Fibroblast of skin of left quadriceps (primary cell): ENCODE data around the gene FRMD4B.

ENCODE experiments used
- DNase-seq, 2 experiments: peaks; one replicate each; pipeline ENCODE4 v3.0.0-alpha.2; 2013; ENCODE audit warnings: low read depth in 2 of 2

Gene FRMD4B

DNA sequence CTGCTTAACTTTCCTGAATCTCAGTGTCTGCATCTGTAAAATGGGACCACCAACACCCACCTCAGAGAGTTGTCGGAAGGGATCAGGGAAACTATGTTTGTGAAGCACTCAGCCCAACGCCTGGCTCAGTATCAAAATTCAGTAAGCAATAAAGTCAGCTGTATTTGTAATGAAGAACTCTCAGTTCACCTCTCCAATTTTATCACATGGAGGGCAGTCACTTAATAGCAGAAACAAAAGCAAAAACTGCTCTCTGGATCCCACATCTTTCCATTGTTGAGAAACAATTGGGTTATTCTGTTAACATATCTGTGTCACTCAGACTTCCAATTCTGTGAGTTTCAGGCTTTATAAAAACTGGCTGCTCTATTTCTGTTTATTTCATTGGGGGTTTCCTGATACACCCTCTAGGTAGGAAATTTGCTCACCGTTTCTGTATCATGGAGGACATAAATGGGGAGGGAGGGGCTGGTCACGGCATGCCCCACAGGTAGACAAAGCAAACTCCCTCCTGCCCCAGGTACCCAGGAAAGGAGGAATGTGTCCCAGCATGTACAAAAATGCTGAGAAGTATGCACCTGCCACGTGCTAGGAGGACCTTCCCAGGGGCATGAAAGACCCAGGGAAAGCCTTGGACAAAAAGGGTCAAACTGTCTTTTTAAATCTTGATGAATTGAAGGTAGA lies 182.1 kb downstream of the FRMD4B start:
- DNase-seq, result no peak

- DNase-seq, result no peak
Observed at GRCh38 chr3:69201658-69202057, 184.2 kb downstream of the FRMD4B start.

GRCh38 chr3:69200384-69201068 lies 185.4 kb downstream of the FRMD4B start:
- DNase-seq, result no peak

GRCh38 chr3:69199942-69200341 lies 185.9 kb downstream of the FRMD4B start:
- no peak for DNase-seq

DNA sequence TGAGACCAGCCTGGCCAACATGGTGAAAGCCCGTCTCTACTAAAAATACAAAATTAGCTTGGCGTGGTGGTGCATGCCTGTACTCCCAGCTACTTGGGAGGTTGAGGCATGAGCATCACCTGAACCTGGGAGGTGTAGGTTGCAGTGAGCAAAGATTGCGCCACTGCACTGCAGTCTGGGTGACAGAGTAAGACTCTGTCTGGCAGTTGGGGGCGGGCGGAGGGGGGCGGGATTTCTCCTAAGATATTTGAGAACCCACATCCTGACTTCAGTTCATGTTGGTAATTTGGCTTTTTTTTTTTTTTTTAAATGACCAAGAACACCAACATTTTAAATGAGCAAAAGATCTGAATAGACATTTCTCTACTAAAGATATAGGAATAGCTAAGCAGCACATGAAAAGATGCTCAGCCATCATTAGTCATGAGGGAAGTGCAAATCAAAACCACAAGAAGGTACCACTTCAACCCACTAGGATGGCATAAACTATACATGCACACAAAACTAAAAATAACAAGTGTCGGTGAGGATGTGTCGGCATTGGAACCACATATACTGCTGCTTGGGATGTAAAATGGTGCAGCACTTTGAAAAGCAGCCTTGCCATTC lies 187.9 kb downstream of the FRMD4B start:
- no peak for DNase-seq

- no peak for DNase-seq
Observed at GRCh38 chr3:69197455-69197854, 188.4 kb downstream of the FRMD4B start.

GRCh38 chr3:69196876-69197275 lies 189.0 kb downstream of the FRMD4B start:
- DNase-seq, result no peak

GRCh38 chr3:69194431-69195165 lies 191.3 kb downstream of the FRMD4B start:
- no peak for DNase-seq

GRCh38 chr3:69193749-69194148 lies 192.1 kb downstream of the FRMD4B start:
- no peak for DNase-seq

GRCh38 chr3:69191516-69191915 lies 194.4 kb downstream of the FRMD4B start:
- DNase-seq, result no peak

DNA sequence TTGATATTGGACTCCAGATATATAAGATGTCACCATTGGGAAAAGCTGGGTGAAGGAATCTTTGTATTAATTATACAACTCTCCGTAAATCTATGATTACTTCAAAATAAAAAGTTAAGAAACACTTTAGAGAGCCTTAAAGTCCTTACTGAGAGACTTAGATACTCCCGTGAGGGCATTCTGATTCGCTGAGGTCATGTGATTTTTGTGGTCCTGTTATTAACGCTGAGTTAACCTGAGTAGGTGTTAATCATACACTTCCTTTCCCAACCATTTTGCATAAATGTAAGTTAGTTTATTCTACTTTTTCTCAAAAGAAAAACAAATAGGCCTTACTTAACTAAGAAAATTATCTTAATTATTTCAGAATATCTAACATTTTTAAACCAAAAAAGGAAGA lies 196.4 kb downstream of the FRMD4B start:
- DNase-seq, result no peak

- no peak for DNase-seq
Observed at GRCh38 chr3:69186575-69187093, 199.3 kb downstream of the FRMD4B start.

DNA sequence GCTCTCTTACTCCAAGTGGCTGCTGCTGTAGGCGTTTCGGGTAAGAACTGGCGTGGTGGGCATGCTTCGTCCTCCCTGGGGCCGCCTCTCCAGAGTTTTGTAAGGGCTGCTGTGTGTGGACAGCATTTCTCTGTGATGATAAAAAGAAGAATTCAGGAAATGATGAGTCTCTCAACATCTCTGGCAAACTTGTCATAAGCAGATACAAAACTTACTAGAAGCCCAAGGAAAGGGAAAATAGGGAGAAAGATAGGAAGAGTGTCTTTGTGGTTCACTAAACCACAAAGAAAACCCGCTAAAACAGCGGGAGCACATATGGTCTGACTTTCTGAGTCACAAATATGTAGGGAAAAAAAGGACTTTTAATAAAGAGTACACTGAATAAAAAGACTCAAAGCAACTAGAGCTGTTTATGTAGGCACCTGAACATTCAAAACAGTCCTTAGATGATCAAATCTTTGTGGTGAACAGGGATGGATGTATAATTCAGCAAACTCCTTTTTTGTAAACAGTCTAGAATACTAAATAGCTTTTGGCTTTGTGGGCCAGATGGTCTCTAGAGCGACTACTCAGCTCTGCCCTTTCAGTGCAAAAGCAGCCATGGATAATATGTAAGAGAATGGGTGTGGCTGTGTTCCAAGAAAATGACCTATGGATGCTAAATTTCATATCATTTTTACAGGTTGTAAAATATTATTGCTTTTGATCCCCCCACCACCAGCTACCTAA lies 203.1 kb downstream of the FRMD4B start:
- DNase-seq, result peak; percentile 78 to 81

DNA sequence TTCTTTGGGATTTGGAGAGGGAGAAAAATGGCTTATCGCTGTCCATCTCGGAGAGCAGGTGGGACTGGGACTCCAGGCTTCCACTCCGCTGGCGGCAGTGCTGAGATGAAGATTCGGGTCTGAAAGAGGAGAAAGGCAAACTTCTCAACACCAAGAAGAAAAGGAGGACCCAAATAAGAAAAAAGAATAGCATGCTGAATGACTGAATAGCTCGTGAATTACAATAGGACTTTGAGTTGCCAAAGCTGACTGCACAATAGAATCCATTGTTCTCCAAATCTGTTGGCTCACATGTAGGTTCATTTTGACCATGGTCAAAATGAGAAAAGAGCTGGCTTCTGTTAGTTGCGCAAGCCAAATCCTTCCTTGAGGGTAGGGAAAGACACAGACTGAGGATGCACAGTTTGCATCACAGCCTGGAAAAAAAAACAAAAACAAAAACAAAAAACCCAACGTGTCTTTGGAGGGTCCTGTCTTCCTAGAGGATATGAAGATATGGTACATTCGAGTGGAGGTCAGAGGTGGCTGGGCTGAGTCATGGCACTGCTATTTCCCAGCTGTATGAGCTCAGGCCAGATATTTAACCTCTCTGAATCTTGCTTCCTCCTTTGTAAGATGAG lies 204.2 kb downstream of the FRMD4B start:
- peak in 1 of 2 experiments; percentile 15 for DNase-seq

GRCh38 chr3:69180869-69181591 lies 204.9 kb downstream of the FRMD4B start:
- DNase-seq, result no peak

GRCh38 chr3:69179740-69180372 lies 206.0 kb downstream of the FRMD4B start:
- no peak for DNase-seq

DNA sequence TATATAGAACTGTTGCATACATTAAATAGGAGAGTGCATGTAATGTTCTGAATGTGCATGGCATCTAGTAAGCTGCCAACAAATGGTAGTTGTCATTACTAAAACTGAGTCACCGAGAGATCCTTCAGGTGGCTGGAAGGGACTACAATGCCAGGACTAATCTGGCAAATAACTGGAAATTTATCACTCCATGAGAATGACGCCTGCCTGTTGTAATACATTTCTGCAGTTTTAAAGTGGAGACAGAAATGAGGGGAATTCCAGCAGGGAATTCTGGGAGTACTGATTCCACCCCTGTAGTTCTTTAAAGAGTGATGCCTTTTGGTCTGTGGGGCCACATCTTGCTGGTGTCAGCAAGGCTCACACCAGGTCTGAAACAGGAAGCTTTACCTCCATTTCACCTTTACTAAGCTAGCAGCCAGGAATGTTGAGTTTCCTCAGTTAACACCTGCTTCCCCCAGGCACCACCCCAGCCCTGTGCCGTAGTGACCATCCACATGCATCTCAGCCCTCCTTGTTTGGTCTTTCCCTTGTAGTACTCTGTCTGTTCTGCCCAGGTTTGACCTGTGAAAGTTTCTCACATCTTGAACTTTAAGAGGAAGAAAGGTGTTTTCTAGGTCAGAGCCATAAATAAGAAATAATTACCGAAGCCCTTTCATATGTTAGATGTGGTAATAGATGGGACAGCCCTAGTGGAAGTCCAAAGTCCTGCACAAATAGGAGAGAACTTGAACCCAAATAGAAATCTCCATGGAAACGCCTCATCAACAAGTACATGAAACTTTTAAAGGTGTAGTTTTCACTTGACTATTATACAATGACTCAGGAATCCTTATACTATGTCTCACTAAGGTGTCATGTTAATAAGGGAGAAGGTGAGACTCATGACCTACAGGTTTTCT lies 206.8 kb downstream of the FRMD4B start:
- no peak for DNase-seq

DNA sequence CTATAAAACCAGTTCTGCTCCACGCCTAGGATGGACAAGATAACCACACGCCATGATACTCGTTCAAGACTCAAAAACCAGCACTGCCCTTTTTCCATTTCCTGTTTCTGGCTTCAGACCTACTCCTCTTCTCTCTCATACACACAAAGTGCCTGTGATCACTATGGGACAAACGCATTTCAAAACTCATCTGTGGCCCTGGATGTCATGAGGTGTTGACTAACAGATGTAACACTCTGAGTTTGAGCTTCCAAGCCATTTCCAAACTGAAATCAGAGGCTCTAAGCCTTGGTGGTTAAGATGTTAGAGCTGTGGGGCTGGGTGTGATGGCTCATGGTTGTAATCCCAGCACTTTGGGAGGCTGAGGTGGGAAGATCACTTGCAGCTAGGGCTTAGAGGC lies 207.8 kb downstream of the FRMD4B start:
- no peak for DNase-seq
